Measurements from ENCODE around the gene PAPPA2. TPM values are rescaled to one million over a fixed set of nuclear protein-coding genes. Genes with fewer than 3 reads are reported as not detected.

PAPPA2 gene
- total and polyA plus RNA-seq, 11 donors, result 0.04 to 1.5 (median 0.38) TPM

DNA sequence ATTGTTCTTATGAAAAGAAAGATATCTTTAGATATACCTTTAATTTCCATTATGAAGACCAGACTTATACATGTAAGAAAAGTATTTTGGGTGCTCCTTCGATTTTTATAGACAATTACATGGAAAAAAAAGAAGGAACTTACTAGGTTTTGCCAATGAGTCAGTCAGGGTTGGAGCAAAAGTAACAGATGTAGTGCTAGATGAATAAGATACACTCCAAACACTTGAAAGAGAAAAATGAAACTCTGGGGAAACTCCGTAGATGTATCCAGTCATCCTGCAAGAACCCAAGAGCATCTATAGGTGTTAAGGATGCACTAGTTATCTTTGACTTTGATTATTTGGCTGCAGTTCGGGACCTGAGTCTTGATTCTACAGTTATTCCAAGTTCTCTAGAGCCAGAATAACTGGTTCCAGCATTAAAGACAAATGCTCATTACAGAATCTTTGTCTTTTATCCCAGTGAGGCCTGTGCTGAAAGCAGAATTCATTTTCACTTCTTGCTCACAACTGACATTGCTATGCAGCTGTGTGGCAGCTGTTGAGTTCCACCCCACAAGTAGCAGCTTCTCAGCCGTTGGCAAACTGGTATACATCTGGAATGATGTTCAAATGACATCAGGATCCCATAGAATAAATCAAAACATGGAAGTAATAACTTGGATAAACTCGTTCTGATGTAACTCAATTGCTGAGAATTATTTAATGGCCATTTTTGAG, 375.5 kb downstream of the PAPPA2 start:
- peaks cover 0 to 19% (median 0%) of the 10 kb centered on the region in 12 donors for H3K4me1 ChIP-seq
- DNase-seq (no peak), ATAC-seq (no peak)
- no peak for TF ChIP-seq POLR2A (IDR thresholded peaks at IDR 0.05)
- TF ChIP-seq CTCF (IDR thresholded peaks at IDR 0.05), result no peak
- no peak overlapping the region for H3K4me3 ChIP-seq
- no peak overlapping the region for H3K27ac ChIP-seq
- no peaks in the 10 kb centered on the region for H3K9me3 ChIP-seq
- H3K27me3 ChIP-seq, result no peaks in the 10 kb centered on the region
- intact Hi-C loops (cut with DNase I), result no loop called here
- 70 to 73% (median 72%) methylated on average over 5 of the region's 5 CpGs for WGBS, 4 donors
- H3K36me3 ChIP-seq, result no peaks in the 10 kb centered on the region

DNA sequence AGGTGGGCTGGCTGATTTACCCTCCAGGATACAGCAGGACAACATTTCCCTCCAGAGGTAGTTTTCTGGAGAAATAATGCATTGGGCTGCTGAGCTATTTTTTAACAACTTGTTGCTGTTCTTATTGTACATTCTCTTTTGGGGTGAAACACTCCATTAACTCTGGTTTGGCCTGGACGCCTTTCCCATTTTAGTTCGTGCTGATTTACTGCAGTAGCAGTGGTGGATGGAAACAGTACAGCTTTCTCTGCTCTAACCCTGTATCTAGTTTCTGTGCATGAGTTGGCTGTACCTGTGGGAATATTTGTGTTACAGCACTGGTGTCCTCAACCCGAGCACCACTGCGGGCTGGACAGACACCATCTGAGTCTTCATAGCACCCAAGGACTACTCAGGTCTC, 376.2 kb downstream of the PAPPA2 start:
- intact Hi-C loops (cut with DNase I), result no loop called here
- DNase-seq (no peak), ATAC-seq (no peak)
- peaks cover 0 to 21% (median 2%) of the 10 kb centered on the region in 12 donors for H3K4me1 ChIP-seq
- no peaks in the 10 kb centered on the region for H3K9me3 ChIP-seq
- no peak overlapping the region for H3K4me3 ChIP-seq
- 92 to 97% (median 95%) methylated on average over 4 of the region's 4 CpGs for WGBS, 4 donors
- H3K36me3 ChIP-seq, result no peaks in the 10 kb centered on the region
- H3K27me3 ChIP-seq, result no peaks in the 10 kb centered on the region
- no peak overlapping the region for H3K27ac ChIP-seq
- TF ChIP-seq POLR2A (IDR thresholded peaks at IDR 0.05) (no peak), CTCF (IDR thresholded peaks at IDR 0.05) (no peak)

DNA sequence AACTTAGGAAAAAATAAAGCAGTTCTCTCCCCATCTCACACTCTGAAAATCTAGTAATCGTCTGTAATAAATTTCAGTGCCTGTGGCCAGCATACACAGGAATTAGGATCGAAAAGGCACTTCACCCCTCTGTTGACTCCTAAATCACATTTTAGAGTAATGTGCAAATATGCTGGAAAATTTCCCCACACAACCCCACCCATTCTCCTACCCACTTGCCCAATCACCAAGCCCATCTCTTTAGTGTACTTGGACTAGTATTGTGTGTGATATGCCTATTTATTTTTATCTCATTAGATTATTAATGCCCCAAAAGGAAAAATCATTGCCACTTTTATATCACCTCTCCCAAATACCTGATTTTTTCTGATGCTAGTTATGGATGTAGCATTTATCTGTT, 378.3 kb downstream of the PAPPA2 start:
- no peaks in the 10 kb centered on the region for H3K27me3 ChIP-seq
- TF ChIP-seq POLR2A (IDR thresholded peaks at IDR 0.05) (no peak), CTCF (IDR thresholded peaks at IDR 0.05) (no peak)
- intact Hi-C loops (cut with DNase I), result loop anchor here in 9 of 10 donors (5.0 to 10.0 kb wide), 9 partner anchors 144 to 1689 kb away; no protein-coding TSS in a partner anchor
- no peak overlapping the region for H3K27ac ChIP-seq
- no peaks in the 10 kb centered on the region for H3K9me3 ChIP-seq
- peaks cover 0 to 21% (median 2%) of the 10 kb centered on the region in 12 donors for H3K4me1 ChIP-seq
- ATAC-seq (no peak), DNase-seq (no peak)
- no peaks in the 10 kb centered on the region for H3K36me3 ChIP-seq
- 71 to 91% (median 78%) methylated on average over 2 of the region's 2 CpGs for WGBS, 4 donors
- no peak overlapping the region for H3K4me3 ChIP-seq

DNA sequence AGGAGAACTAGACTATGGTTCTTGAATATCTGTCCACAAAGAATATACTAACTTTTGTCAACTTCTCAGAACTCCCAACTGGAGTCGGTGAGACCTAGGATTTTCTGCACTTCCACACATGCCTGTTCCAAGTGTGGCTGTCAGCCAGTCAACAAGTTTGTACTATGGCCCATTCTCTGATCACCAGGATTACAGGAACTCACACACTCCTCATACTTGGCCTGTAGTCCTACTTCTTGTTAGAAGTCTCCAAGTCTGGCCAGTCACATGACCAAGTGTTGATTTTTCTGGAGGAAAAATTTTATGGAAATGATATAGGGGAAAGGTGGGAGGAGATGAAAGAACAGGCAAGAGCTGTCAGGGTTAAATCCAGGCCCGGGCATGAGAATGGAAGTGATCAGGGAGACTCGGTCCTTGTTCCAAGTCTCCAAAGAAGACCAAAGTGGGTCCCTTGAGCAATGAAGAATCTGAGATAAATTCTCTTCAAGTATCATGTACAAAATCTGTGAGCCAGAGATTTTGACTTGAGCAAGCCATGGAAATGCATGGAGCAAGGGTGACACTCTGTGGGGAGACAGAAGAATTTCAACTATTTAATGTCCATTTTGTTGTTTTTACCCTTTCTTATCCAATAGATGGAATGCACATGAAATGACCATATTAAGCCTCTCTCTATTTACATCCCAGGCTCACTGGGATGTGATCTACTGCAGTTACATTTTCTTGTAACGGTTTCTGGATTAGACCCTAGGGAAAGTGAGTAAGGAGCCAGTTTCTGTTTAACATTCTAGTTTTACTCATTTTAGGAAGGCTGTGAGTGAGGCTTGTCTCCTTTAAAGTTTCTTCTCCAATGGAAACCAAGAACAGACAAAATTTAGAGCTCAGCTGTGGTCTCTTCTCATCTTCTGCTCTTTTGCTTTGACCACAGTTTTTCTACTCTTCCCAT, 380.6 kb downstream of the PAPPA2 start:
- peak in 3 of 5 donors; percentile 22 to 38 (median 33) for DNase-seq
- Histone ChIP-seq H3K27ac (no peak overlapping the region), H3K36me3 (no peaks in the 10 kb centered on the region), H3K4me3 (no peak overlapping the region), H3K9me3 (no peaks in the 10 kb centered on the region), H3K4me1 (peaks cover 0 to 25% (median 2%) of the 10 kb centered on the region in 12 donors), H3K27me3 (no peaks in the 10 kb centered on the region)
- ATAC-seq, result peak; percentile 19 to 55 (median 40)
- TF ChIP-seq POLR2A (IDR thresholded peaks at IDR 0.05) (no peak), CTCF (IDR thresholded peaks at IDR 0.05) (peak; percentile 42 to 77 (median 61))
- intact Hi-C loops (cut with DNase I), result loop anchor here (1.0 to 10.0 kb wide), 16 partner anchors 146 to 1691 kb away; no protein-coding TSS in a partner anchor
- WGBS, 4 donors, result 15 to 25% (median 19%) methylated on average over 4 of the region's 4 CpGs
